ENCODE measurements around the gene MOB1B. TPM values are rescaled to one million over a fixed set of nuclear protein-coding genes. Genes with fewer than 3 reads are reported as not detected.
"Not testable (repeated sequence)": the region's sequence is repeated elsewhere in the genome, so short reads cannot be mapped to it uniquely, and the experiment has no call there.

The MOB1B gene
- total and polyA plus RNA-seq, 2 experiments from 2014 or later = 7.9 to 30.2 TPM

- no peak for TF ChIP-seq ZNF462 (CRISPR knock-in tag; IDR thresholded peaks at IDR 0.05)
- TF ChIP-seq CREB1 (CRISPR knock-in tag; IDR thresholded peaks at IDR 0.05; ENCODE audit: low read depth) = no peak
- no peak for TF ChIP-seq ZNF114 (CRISPR knock-in tag; IDR thresholded peaks at IDR 0.05)
- no peak for TF ChIP-seq JUNB (IDR thresholded peaks at IDR 0.05; ENCODE audit: unreplicated experiment)
- no peak for TF ChIP-seq NANOG (IDR thresholded peaks at IDR 0.05; ENCODE audit: borderline replicate concordance)
- no peak for TF ChIP-seq POLR2AphosphoS5 (IDR thresholded peaks at IDR 0.05; ENCODE audit: low read depth)
- no peak for TF ChIP-seq STAT1 (IDR thresholded peaks at IDR 0.05; ENCODE audit: unreplicated experiment)
- no peak for TF ChIP-seq ZNF331 (CRISPR knock-in tag; IDR thresholded peaks at IDR 0.05; ENCODE audit: low read depth)
- TF ChIP-seq EZH2 (IDR thresholded peaks at IDR 0.05; ENCODE audit: low read depth, unreplicated experiment) = no peak
- no peak for TF ChIP-seq ETS1 (IDR thresholded peaks at IDR 0.05)
These were observed 125.4 kb downstream of the MOB1B start (continued) for GRCh38 chr4:71027611-71028010.

- Mint-ChIP-seq H3K4me1 (peaks cover 18% of the 10 kb centered on the region), H3K27ac (peak overlapping the region; percentile 57), H3K9me3 (no peaks in the 10 kb centered on the region), H3K36me3 (ENCODE audit: low read depth) (peaks cover 43% of the 10 kb centered on the region), H3K4me3 (peak overlapping the region; percentile 37; the same call in 1 of the 3 replicates), H3K27me3 (ENCODE audit: insufficient read depth, low read depth, poor library complexity) (peaks cover 5% of the 10 kb centered on the region)
- Histone ChIP-seq H3K27ac (ENCODE audit: low read depth) (peak overlapping the region; percentile 4; the same call in 1 of the 2 replicates), H3K4me3 (no peak overlapping the region), H3K79me2 (replicated peaks; ENCODE audit: insufficient read depth) (no peaks in the 10 kb centered on the region), H3F3A (replicated peaks; ENCODE audit: low read depth) (no peaks in the 10 kb centered on the region), H3K36me3 (ENCODE audit: insufficient read depth) (no peaks in the 10 kb centered on the region; the same call in 1 of the 2 replicates), H2AFZ (no peak overlapping the region), H3K4me1 (ENCODE audit: insufficient read depth) (peaks cover 8% of the 10 kb centered on the region), H3K9me2 (ENCODE audit: insufficient read depth) (no peaks in the 10 kb centered on the region), H3K4me2 (peak overlapping the region; percentile 58), H3K27me3 (ENCODE audit: insufficient read depth) (no peaks in the 10 kb centered on the region), H4K20me1 (replicated peaks; ENCODE audit: insufficient read depth) (no peaks in the 10 kb centered on the region)
- TF ChIP-seq NANOG (IDR thresholded peaks at IDR 0.05; ENCODE audit: borderline replicate concordance) (peak; percentile 51; the same call in 1 of the 2 replicates), EZH2 (IDR thresholded peaks at IDR 0.05; ENCODE audit: low read depth, unreplicated experiment) (no peak)
- ATAC-seq (peak; percentile 86), DNase-seq (ENCODE audit: low spot score) (peak; percentile 62)
These were observed 127.3 kb downstream of the MOB1B start for GRCh38 chr4:71029504-71029903.

GRCh38 chr4:71032106-71032505 lies 129.9 kb downstream of the MOB1B start:
- not testable (repeated sequence) for H3K9me3 Mint-ChIP-seq; H3K4me3 Mint-ChIP-seq; H3K36me3 ChIP-seq (ENCODE audit: insufficient read depth); H3F3A ChIP-seq (replicated peaks; ENCODE audit: low read depth); H2AFZ ChIP-seq; H3K27me3 Mint-ChIP-seq (ENCODE audit: insufficient read depth, low read depth, poor library complexity); ATAC-seq; H3K27me3 ChIP-seq (ENCODE audit: insufficient read depth); H3K9me2 ChIP-seq (ENCODE audit: insufficient read depth); DNase-seq (ENCODE audit: low spot score); H3K4me2 ChIP-seq; H3K27ac ChIP-seq (ENCODE audit: low read depth); H3K4me3 ChIP-seq; H3K4me1 ChIP-seq (ENCODE audit: insufficient read depth); H4K20me1 ChIP-seq (replicated peaks; ENCODE audit: insufficient read depth); H3K27ac Mint-ChIP-seq; H3K79me2 ChIP-seq (replicated peaks; ENCODE audit: insufficient read depth)
- peaks cover 18% of the 10 kb centered on the region for H3K4me1 Mint-ChIP-seq
- peaks cover 34% of the 10 kb centered on the region for H3K36me3 Mint-ChIP-seq (ENCODE audit: low read depth)

Measured in GM23338 (cell line).